Mononuclear cell (primary cell): ENCODE measurements around the gene RNF121. TPM values are rescaled to one million over a fixed set of nuclear protein-coding genes. Genes with fewer than 3 reads are reported as not detected.

Experiments used
- H3K27me3 ChIP-seq: 2 replicates; pipeline ENCODE4 v1.6.0; 2011; ENCODE audit warnings: low read length, control low read depth; ENCODE audit not compliant: insufficient read depth
- H3K4me1 ChIP-seq: 2 replicates; pipeline ENCODE4 v1.5.1; 2011; ENCODE audit warnings: mild to moderate bottlenecking, low read length, control low read depth; ENCODE audit not compliant: insufficient read depth
- H3K4me3 ChIP-seq: 2 replicates; pipeline ENCODE4 v1.5.1; 2011; ENCODE audit warnings: mild to moderate bottlenecking, low read length, moderate library complexity
- H3K9me3 ChIP-seq: 2 replicates; pipeline ENCODE4 v1.5.1; 2011; ENCODE audit warnings: low read depth, mild to moderate bottlenecking, control low read depth, low read length
- total RNA-seq: library from RNA; depleted of rRNA; stranded (reverse); fragments of >200 nt; gene quantifications from one replicate; pipeline ENCODE4 v1.2.3, GENCODE V29; 2012

Gene RNF121
- total RNA-seq, 1 donor, result 3.0 TPM

GRCh38 chr11:72002841-72003775, 74.3 kb downstream of the RNF121 start:
- Histone ChIP-seq H3K27me3 (no peaks in the 10 kb centered on the region), H3K4me3 (no peak overlapping the region), H3K9me3 (no peaks in the 10 kb centered on the region), H3K4me1 (peaks cover 24% of the 10 kb centered on the region)

GRCh38 chr11:72003776-72004171, 74.9 kb downstream of the RNF121 start:
- H3K9me3 ChIP-seq, result no peaks in the 10 kb centered on the region
- peaks cover 17% of the 10 kb centered on the region for H3K4me1 ChIP-seq
- H3K27me3 ChIP-seq, result no peaks in the 10 kb centered on the region
- H3K4me3 ChIP-seq, result no peak overlapping the region

- Histone ChIP-seq H3K27me3 (no peaks in the 10 kb centered on the region), H3K4me1 (peaks cover 7% of the 10 kb centered on the region), H3K4me3 (no peak overlapping the region), H3K9me3 (no peaks in the 10 kb centered on the region)
Measured at GRCh38 chr11:72004515-72005346, 75.9 kb downstream of the RNF121 start.

GRCh38 chr11:72005347-72006260, 76.8 kb downstream of the RNF121 start:
- Histone ChIP-seq H3K9me3 (no peaks in the 10 kb centered on the region), H3K4me3 (no peak overlapping the region), H3K27me3 (no peaks in the 10 kb centered on the region), H3K4me1 (no peaks in the 10 kb centered on the region)

GRCh38 chr11:72006309-72007088, 77.7 kb downstream of the RNF121 start:
- Histone ChIP-seq H3K4me3 (no peak overlapping the region), H3K9me3 (no peaks in the 10 kb centered on the region), H3K4me1 (no peaks in the 10 kb centered on the region), H3K27me3 (no peaks in the 10 kb centered on the region)

- Histone ChIP-seq H3K4me3 (no peak overlapping the region), H3K9me3 (no peaks in the 10 kb centered on the region), H3K4me1 (no peaks in the 10 kb centered on the region), H3K27me3 (no peaks in the 10 kb centered on the region)
Measured at GRCh38 chr11:72007089-72007476, 78.2 kb downstream of the RNF121 start.

GRCh38 chr11:72007587-72007986, 78.7 kb downstream of the RNF121 start:
- no peaks in the 10 kb centered on the region for H3K27me3 ChIP-seq
- H3K4me3 ChIP-seq, result no peak overlapping the region
- H3K9me3 ChIP-seq, result no peaks in the 10 kb centered on the region
- no peaks in the 10 kb centered on the region for H3K4me1 ChIP-seq

- Histone ChIP-seq H3K4me1 (no peaks in the 10 kb centered on the region), H3K9me3 (no peaks in the 10 kb centered on the region), H3K27me3 (no peaks in the 10 kb centered on the region), H3K4me3 (no peak overlapping the region)
Measured at GRCh38 chr11:72008728-72009127, 79.9 kb downstream of the RNF121 start.

- Histone ChIP-seq H3K4me1 (no peaks in the 10 kb centered on the region), H3K4me3 (no peak overlapping the region), H3K9me3 (no peaks in the 10 kb centered on the region), H3K27me3 (no peaks in the 10 kb centered on the region)
Measured at GRCh38 chr11:72009156-72009555, 80.3 kb downstream of the RNF121 start.

- Histone ChIP-seq H3K4me3 (no peak overlapping the region), H3K27me3 (no peaks in the 10 kb centered on the region), H3K9me3 (no peaks in the 10 kb centered on the region), H3K4me1 (no peaks in the 10 kb centered on the region)
Measured at GRCh38 chr11:72010529-72011233, 81.8 kb downstream of the RNF121 start.

- Histone ChIP-seq H3K27me3 (no peaks in the 10 kb centered on the region), H3K4me1 (no peaks in the 10 kb centered on the region), H3K9me3 (no peaks in the 10 kb centered on the region), H3K4me3 (no peak overlapping the region)
Measured at GRCh38 chr11:72012091-72012630, 83.3 kb downstream of the RNF121 start.

- H3K4me1 ChIP-seq, result no peaks in the 10 kb centered on the region
- H3K4me3 ChIP-seq, result no peak overlapping the region
- H3K27me3 ChIP-seq, result no peaks in the 10 kb centered on the region
- no peaks in the 10 kb centered on the region for H3K9me3 ChIP-seq
Measured at GRCh38 chr11:72012897-72013721, 84.3 kb downstream of the RNF121 start.
